GM12874 (cell line): ENCODE data around the gene DOCK1.

ENCODE experiments used
- TF ChIP-seq, protein P1 (sequence below): IDR thresholded peaks from 2 replicates; pipeline ENCODE4 v1.5.1; 2011; ENCODE audit warnings: low read depth, mild to moderate bottlenecking, control low read depth, low read length, moderate library complexity; ENCODE audit not compliant: insufficient read depth

The DOCK1 gene

DNA sequence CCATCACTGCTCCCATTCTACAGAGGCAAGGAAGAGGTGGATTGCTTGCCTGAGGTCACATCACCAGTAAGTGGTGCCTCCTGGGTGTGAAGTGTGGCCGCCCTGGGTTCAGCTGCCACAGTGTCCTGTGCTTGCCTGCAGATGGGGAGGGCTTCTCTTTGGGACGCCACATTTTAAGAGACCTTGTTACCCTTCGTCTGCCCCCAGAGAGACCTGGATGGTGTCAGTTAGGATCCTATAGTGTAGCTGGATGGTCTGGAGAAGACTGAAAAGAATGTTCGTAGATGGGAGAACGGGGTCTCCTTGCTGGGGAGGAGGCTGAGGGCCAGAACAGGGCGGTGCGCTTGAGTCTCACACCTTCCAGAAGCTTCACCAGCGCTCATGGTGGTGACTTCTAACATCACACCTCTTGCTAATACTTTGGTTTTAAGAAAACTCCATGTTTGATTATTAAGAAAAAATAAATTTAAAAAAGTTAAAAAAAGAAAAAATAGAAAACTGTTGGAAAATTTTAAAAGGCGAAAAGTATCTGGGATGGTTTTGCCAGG is 2.3 kb downstream of the DOCK1 start:
- TF ChIP-seq, protein P1, sequence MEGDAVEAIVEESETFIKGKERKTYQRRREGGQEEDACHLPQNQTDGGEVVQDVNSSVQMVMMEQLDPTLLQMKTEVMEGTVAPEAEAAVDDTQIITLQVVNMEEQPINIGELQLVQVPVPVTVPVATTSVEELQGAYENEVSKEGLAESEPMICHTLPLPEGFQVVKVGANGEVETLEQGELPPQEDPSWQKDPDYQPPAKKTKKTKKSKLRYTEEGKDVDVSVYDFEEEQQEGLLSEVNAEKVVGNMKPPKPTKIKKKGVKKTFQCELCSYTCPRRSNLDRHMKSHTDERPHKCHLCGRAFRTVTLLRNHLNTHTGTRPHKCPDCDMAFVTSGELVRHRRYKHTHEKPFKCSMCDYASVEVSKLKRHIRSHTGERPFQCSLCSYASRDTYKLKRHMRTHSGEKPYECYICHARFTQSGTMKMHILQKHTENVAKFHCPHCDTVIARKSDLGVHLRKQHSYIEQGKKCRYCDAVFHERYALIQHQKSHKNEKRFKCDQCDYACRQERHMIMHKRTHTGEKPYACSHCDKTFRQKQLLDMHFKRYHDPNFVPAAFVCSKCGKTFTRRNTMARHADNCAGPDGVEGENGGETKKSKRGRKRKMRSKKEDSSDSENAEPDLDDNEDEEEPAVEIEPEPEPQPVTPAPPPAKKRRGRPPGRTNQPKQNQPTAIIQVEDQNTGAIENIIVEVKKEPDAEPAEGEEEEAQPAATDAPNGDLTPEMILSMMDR, result no peak

DNA sequence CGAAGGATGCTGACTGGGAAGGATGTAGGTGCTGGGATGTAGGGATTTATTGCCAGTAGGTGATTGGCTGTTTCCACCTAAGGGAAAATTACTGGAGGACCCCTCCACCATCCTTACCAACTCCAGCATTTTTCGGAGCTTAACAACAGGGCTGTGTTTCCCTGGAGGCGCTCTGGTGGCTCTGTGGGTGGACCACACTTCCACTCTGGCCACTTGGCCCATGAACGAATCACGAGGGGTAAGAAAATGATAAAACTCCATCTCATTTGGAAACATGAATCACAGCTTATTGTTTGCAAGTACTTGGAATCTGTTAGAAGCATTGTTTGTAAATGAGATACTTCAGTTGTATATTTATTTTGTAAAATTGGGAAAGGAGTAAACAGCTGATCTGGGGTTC is 3.0 kb downstream of the DOCK1 start:
- TF ChIP-seq, protein P1, result no peak

DNA sequence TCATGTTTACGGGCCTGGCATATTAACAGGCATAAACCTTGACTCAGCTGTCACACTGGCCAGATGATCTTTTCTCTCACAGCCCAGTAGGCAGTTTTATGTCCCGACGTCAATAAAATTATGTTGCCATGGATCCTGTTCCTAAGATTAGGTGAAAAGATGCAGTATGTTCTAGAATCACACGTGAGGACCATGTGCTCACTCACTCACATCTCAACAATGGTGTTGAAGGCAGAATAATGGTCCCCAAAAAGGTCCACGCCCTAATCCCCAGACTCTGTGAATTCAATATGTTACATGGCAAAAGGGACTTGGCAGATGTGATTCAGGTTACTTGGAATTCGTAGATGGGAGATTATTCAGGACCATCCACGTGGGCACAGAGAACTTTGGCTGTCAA is 3.5 kb downstream of the DOCK1 start:
- TF ChIP-seq, protein P1, result no peak

DNA sequence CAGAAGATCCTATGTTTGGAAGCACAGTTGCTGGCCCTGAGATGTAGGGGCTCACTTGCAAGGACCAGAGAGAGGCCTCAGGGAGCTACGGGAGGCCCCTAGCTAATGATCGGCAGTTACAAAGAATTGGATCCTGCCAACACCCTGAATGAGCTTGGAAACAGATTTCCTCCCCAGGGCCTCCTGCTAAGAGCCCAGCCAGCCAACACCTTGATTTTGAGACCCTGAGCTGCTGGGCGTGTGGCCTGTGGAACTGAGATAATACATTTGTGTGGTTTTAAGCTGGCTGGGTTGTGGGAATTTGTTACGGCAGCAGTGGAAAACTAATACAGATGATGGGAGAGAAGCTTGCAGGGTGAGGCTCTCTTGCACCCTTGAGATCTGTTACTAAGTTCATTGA is 3.9 kb downstream of the DOCK1 start:
- TF ChIP-seq, protein P1, result no peak

DNA sequence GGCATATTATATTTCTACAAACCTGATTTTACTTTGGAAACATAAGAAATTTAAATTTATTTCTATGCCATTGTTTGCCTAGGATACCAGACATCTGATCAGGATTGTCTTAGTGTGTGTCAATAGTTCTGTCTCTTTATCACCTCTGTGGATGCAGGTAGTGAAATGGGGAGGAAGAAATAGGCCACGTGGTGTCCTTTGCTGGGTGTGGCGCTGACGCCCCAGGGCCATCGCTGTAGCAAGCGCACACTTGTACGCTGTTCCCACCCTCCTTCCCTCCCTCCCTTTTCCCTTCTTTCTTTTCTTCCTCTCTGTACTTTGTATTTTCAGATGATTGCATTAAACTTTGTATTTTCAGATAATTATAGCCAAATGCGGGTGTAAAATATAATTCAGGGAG is 5.0 kb downstream of the DOCK1 start:
- TF ChIP-seq, protein P1, result no peak

DNA sequence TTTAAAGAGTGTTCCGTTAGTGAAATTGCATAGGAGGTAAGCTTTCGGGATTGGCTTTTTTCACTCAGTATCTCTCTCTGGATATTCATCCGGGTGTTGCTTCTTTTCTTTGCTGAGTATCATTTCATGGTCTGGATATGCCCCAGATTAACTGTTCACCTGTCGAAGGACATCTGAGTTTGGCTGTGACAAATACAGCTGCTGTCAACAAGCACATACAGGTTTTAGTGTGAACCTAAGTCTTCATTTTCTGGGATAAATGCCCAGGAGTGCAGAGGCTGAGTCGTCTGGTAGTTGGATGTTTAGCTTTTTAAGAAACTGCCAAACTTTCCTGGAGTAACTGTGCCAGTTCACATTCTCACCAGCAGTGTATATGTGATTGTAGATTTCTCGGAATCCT is 5.6 kb downstream of the DOCK1 start:
- TF ChIP-seq, protein P1, result no peak

DNA sequence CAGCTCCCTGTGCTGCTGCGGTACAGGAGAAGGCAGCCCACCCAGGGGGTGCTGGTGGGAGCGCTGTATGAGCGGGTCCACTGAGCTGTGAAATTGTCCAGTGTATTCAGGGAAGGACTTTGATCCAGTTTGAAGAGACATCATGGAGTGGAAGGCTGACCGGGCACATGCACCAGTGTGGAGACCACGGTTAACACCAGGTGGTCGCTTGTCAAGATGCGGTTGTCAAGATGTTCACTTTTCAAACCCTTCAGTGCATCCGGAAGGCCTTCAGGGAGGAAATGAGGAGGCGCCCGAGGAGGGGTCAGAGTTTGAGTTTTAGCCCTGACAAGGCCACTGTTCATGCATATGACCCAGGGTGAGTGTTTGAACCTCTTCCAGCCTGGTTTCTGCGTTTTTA is 6.1 kb downstream of the DOCK1 start:
- TF ChIP-seq, protein P1, result no peak
